GM12875 (cell line): ENCODE measurements around the gene CLEC4G.

Experiments used
- H3K4me3 ChIP-seq: one replicate; pipeline ENCODE4 v1.5.1; 2011; ENCODE audit warnings: low read depth, low read length, control low read depth
- CTCF ChIP-seq: IDR thresholded peaks from 2 replicates; pipeline ENCODE4 v1.5.1; 2011; ENCODE audit warnings: low read depth, mild to moderate bottlenecking, control low read depth, inconsistent platforms, low read length, moderate library complexity, borderline replicate concordance; ENCODE audit not compliant: insufficient read depth

CLEC4G gene

DNA sequence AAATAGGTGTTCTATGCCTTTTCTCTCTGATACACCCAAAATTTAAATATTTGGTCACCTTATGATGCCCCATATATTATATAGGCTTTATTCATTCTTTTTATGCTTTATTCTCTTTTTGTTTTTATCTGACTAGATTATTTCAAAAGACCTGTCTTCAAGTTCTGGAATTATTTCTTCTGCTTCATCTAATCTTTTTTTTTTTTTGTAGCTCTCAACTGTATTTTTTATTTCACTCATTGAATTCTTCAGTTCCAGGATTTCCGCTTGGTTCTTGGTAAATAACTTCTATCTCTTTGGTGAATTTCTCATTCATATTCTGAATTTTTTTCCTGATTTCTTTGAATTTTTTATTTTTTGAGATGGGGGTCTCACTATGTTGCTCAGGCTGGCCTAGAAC is 27.2 kb upstream of the CLEC4G start:
- H3K4me3 ChIP-seq = no peak overlapping the region
- no peak for TF ChIP-seq CTCF

DNA sequence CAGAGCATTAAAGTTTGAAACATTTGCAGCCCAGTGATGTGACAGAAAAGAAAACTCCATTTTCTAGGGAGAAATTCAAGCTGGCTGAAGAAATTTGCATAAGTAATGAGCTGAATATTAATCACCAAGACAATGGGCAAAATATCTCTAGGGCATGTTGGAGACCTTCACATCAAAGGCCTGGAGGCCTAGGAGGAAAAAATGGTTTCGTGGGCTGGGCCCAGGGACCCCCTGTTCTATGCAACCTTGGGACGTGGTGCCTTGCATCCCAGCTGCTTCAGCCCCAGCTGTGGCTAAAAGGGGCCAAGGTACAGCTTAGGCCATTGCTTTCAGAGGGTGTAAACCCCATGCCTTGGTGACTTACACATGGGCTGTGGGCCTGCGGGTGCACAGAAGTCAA is 25.4 kb upstream of the CLEC4G start:
- H3K4me3 ChIP-seq = no peak overlapping the region
- TF ChIP-seq CTCF = no peak

GRCh38 chr19:7756258-7756657 is 24.3 kb upstream of the CLEC4G start:
- H3K4me3 ChIP-seq = no peak overlapping the region
- TF ChIP-seq CTCF = no peak

- TF ChIP-seq CTCF = no peak
- no peak overlapping the region for H3K4me3 ChIP-seq
Measured at GRCh38 chr19:7751157-7751783, 19.4 kb upstream of the CLEC4G start.

DNA sequence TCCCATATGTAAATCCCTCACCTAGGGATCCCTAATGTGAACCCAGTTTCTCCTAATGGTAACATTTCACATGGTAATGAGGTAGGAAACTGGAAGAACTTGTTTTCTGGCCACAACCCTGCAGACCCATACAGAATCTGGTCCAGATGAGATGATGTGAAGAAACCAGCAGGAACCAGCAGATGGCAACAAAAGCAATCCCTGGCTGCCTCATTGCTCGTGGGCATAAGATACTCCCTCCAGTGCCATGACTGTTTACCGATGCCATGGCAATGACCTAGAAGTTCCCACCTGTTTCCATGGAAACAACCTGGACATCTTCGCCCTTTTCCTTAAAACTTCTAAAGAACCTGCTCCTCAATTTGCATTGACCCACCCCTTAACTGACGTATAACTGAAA is 16.8 kb upstream of the CLEC4G start:
- TF ChIP-seq CTCF = peak; percentile 37; the same call in 1 of the 2 replicates
- H3K4me3 ChIP-seq = no peak overlapping the region

DNA sequence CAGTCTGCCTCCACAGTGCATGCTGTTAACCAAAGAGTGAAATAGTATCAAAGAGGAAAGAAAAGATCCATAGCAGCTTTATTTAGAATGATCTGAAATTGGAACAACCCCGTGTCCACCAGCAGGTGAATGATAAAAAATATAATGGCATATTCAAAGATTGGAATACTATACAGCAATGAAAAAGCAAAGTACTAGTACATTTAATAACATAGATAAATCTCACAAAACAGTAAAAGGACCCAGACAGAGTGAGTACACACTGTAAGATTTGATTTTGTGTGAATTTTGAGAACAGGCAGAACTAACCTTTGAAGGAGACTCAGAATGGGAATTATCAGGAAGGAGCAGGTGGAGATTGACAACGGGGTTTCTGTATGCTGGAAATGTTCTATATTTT is 16.3 kb upstream of the CLEC4G start:
- no peak overlapping the region for H3K4me3 ChIP-seq
- no peak for TF ChIP-seq CTCF
